Cardiac fibroblast (primary cell): ENCODE results near the gene RUNDC3A.
A peak's percentile ranks its signal among the peaks of the same experiment; 100 is the strongest.

Source experiments
- DNase-seq, 2 donors: peaks; one replicate each; pipeline versions ENCODE4 v3.0.0 to v3.0.0-alpha.2; 2010; ENCODE audit warnings: low read depth in 2 of 2
- H3K4me3 ChIP-seq, 2 donors: replicated peaks in 1 of 2; 1 replicate in 1 of 2; 2 replicates in 1 of 2; pipeline ENCODE4 v1.5.1; 2011; ENCODE audit warnings: low read depth in 2 of 2, low read length in 2 of 2, mild to moderate bottlenecking in 2 of 2, moderate library complexity in 1 of 2
- CTCF ChIP-seq: IDR thresholded peaks from one replicate; pipeline ENCODE4 v1.5.1; 2011; ENCODE audit warnings: low read depth, mild to moderate bottlenecking, low read length, inconsistent platforms

Gene RUNDC3A

GRCh38 chr17:44307387-44308186 lies 814 bp upstream of the RUNDC3A start:
- H3K4me3 ChIP-seq, result no peak overlapping the region
- no peak for TF ChIP-seq CTCF
- DNase-seq, result peak; percentile 13 to 40

DNA sequence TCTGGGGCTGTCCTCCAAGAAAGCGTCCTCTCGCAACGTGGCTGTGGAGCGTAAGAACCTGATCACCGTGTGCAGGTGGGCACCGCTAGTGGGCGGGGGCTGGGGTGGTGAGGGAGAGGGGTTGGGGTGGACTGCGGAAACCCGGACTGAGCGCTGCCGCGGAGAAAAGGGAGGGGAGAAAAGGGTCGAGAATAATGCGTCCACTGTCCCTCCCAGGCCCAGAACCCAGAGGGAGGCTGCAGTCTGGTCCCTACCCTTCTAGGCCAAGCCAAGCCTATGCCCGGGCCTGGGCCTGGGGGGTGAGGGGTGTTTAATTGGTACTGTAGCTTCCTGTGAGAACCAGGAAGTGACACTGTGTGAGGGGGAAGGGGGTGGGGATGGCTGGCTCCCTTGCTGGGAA lies 464 bp downstream of the RUNDC3A start:
- no peak for TF ChIP-seq CTCF
- H3K4me3 ChIP-seq, result no peak overlapping the region
- no peak for DNase-seq

DNA sequence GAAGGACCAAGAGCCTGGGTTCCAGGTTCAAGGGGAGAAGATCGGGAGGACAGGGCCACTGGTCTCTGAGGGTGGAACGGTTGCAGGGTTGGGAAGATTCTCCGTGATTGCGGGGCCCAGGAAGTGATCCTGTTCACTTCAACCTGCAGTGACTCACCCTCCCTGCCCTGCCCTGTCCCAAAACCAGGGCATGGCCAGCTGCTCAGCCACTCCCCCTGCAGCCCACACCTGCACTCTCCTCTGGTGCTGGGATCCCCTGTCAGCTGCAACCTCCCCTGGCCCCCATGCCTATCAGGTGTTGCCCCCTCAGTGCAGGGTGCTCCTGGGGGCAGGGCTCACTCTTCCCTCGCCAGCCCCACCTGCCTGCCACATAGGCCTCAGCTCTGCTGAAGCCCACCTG lies 1.1 kb downstream of the RUNDC3A start:
- H3K4me3 ChIP-seq, result no peak overlapping the region
- no peak for DNase-seq
- no peak for TF ChIP-seq CTCF

DNA sequence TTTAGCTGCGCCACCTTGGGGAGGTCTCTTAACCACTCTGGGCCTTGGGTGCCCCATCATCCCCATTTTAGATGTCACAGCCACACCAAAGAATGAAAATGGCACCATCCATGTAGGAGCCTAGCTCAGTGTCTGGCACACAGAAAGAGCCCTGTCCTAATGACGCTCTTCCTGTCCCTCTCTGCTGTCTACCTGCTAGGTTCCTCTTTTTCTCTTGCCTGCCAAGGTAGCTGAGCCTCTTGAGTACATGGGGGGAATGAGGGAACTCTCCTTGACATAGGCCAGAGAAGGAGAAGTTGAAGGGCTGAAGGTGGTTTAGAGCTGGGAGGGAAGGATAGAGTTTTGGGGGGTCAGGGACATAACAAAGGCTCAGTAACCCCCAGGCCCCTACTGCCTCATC lies 1.8 kb downstream of the RUNDC3A start:
- H3K4me3 ChIP-seq, result no peak overlapping the region
- DNase-seq, result no peak
- TF ChIP-seq CTCF, result no peak

GRCh38 chr17:44310609-44311376 lies 2.4 kb downstream of the RUNDC3A start:
- TF ChIP-seq CTCF, result no peak
- no peak overlapping the region for H3K4me3 ChIP-seq
- DNase-seq, result no peak

- no peak for DNase-seq
- no peak for TF ChIP-seq CTCF
- H3K4me3 ChIP-seq, result no peak overlapping the region
Measured at GRCh38 chr17:44311562-44312181, 3.3 kb downstream of the RUNDC3A start.
